Measurements from ENCODE around the gene THADA.

THADA gene

GRCh38 chr2:43278564-43279220 lies 317.1 kb downstream of the THADA start:
- Histone ChIP-seq H3K27me3 (ENCODE audit: insufficient read depth, low read length) (no peaks in the 10 kb centered on the region), H3K4me1 (ENCODE audit: insufficient read depth, low read length) (peaks cover 3% of the 10 kb centered on the region; the same call in 1 of the 2 replicates), H3K9ac (ENCODE audit: low read depth, low read length) (no peak overlapping the region), H3K4me3 (ENCODE audit: low read length) (no peak overlapping the region), H3K9me3 (ENCODE audit: insufficient read depth, low read depth, low read length) (no peaks in the 10 kb centered on the region), H3K27ac (ENCODE audit: low read length) (no peak overlapping the region), H3K36me3 (ENCODE audit: insufficient read depth, low read depth, low read length) (peaks cover 16% of the 10 kb centered on the region; the same call in 1 of the 2 replicates)

GRCh38 chr2:43276962-43277391 lies 318.9 kb downstream of the THADA start:
- no peaks in the 10 kb centered on the region for H3K9me3 ChIP-seq (ENCODE audit: insufficient read depth, low read depth, low read length)
- H3K27ac ChIP-seq (ENCODE audit: low read length) = no peak overlapping the region
- H3K4me3 ChIP-seq (ENCODE audit: low read length) = no peak overlapping the region
- H3K4me1 ChIP-seq (ENCODE audit: insufficient read depth, low read length) = peaks cover 3% of the 10 kb centered on the region; the same call in 1 of the 2 replicates
- no peaks in the 10 kb centered on the region for H3K27me3 ChIP-seq (ENCODE audit: insufficient read depth, low read length)
- H3K9ac ChIP-seq (ENCODE audit: low read depth, low read length) = no peak overlapping the region
- H3K36me3 ChIP-seq (ENCODE audit: insufficient read depth, low read depth, low read length) = 0 out of 2 replicates have a peak, but pooled peaks cover 5% of the 10 kb centered on the region

GRCh38 chr2:43276266-43276941 lies 319.4 kb downstream of the THADA start:
- Histone ChIP-seq H3K27me3 (ENCODE audit: insufficient read depth, low read length) (no peaks in the 10 kb centered on the region), H3K9me3 (ENCODE audit: insufficient read depth, low read depth, low read length) (no peaks in the 10 kb centered on the region), H3K36me3 (ENCODE audit: insufficient read depth, low read depth, low read length) (0 out of 2 replicates have a peak, but pooled peaks cover 5% of the 10 kb centered on the region), H3K4me3 (ENCODE audit: low read length) (no peak overlapping the region), H3K27ac (ENCODE audit: low read length) (no peak overlapping the region), H3K4me1 (ENCODE audit: insufficient read depth, low read length) (peaks cover 3% of the 10 kb centered on the region; the same call in 1 of the 2 replicates), H3K9ac (ENCODE audit: low read depth, low read length) (no peak overlapping the region)

- H3K4me1 ChIP-seq (ENCODE audit: insufficient read depth, low read length) = peaks cover 3% of the 10 kb centered on the region; the same call in 1 of the 2 replicates
- H3K36me3 ChIP-seq (ENCODE audit: insufficient read depth, low read depth, low read length) = 0 out of 2 replicates have a peak, but pooled peaks cover 5% of the 10 kb centered on the region
- H3K27ac ChIP-seq (ENCODE audit: low read length) = no peak overlapping the region
These were observed 321.1 kb downstream of the THADA start for GRCh38 chr2:43274721-43275120.

GRCh38 chr2:43274055-43274454 lies 321.8 kb downstream of the THADA start:
- Histone ChIP-seq H3K9me3 (ENCODE audit: insufficient read depth, low read depth, low read length) (no peaks in the 10 kb centered on the region), H3K27me3 (ENCODE audit: insufficient read depth, low read length) (no peaks in the 10 kb centered on the region), H3K36me3 (ENCODE audit: insufficient read depth, low read depth, low read length) (0 out of 2 replicates have a peak, but pooled peaks cover 5% of the 10 kb centered on the region), H3K27ac (ENCODE audit: low read length) (no peak overlapping the region), H3K4me1 (ENCODE audit: insufficient read depth, low read length) (peaks cover 3% of the 10 kb centered on the region; the same call in 1 of the 2 replicates), H3K9ac (ENCODE audit: low read depth, low read length) (no peak overlapping the region), H3K4me3 (ENCODE audit: low read length) (no peak overlapping the region)

More at GRCh38 chr2:43274721-43275120, 321.1 kb downstream of the THADA start:
- no peak overlapping the region for H3K9ac ChIP-seq (ENCODE audit: low read depth, low read length)
- no peak overlapping the region for H3K4me3 ChIP-seq (ENCODE audit: low read length)
- no peaks in the 10 kb centered on the region for H3K9me3 ChIP-seq (ENCODE audit: insufficient read depth, low read depth, low read length)
- H3K27me3 ChIP-seq (ENCODE audit: insufficient read depth, low read length) = no peaks in the 10 kb centered on the region

GRCh38 chr2:43273529-43273928 lies 322.3 kb downstream of the THADA start:
- Histone ChIP-seq H3K9me3 (ENCODE audit: insufficient read depth, low read depth, low read length) (no peaks in the 10 kb centered on the region), H3K27me3 (ENCODE audit: insufficient read depth, low read length) (no peaks in the 10 kb centered on the region), H3K36me3 (ENCODE audit: insufficient read depth, low read depth, low read length) (0 out of 2 replicates have a peak, but pooled peaks cover 5% of the 10 kb centered on the region), H3K4me1 (ENCODE audit: insufficient read depth, low read length) (peaks cover 2% of the 10 kb centered on the region; the same call in 1 of the 2 replicates), H3K27ac (ENCODE audit: low read length) (no peak overlapping the region), H3K4me3 (ENCODE audit: low read length) (no peak overlapping the region), H3K9ac (ENCODE audit: low read depth, low read length) (no peak overlapping the region)

GRCh38 chr2:43270930-43271615 lies 324.8 kb downstream of the THADA start:
- Histone ChIP-seq H3K27me3 (ENCODE audit: insufficient read depth, low read length) (no peaks in the 10 kb centered on the region), H3K9me3 (ENCODE audit: insufficient read depth, low read depth, low read length) (no peaks in the 10 kb centered on the region), H3K36me3 (ENCODE audit: insufficient read depth, low read depth, low read length) (no peaks in the 10 kb centered on the region), H3K4me3 (ENCODE audit: low read length) (no peak overlapping the region), H3K27ac (ENCODE audit: low read length) (no peak overlapping the region), H3K9ac (ENCODE audit: low read depth, low read length) (no peak overlapping the region), H3K4me1 (ENCODE audit: insufficient read depth, low read length) (peaks cover 4% of the 10 kb centered on the region; the same call in 1 of the 2 replicates)

DNA sequence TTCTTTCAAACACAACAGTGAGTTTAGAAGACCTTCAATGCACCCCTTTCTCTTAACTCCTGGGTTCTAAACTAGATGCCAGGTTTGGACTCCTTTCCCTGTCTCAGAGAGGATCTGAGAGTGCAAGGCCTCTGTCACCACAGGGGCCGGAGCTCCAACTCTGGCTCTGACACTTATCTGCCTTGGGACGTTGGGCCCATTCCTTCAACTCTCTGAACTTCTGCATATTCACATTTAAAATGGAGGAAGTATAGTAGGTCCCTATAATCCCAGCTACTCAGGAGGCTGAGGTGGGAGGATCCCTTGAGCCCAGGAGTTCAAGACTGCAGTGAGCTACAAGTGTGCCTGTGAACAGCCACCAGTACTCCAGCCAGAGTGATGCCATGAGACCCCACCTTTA lies 325.4 kb downstream of the THADA start:
- Histone ChIP-seq H3K36me3 (ENCODE audit: insufficient read depth, low read depth, low read length) (no peaks in the 10 kb centered on the region), H3K9ac (ENCODE audit: low read depth, low read length) (no peak overlapping the region)

GRCh38 chr2:43269706-43270105 lies 326.1 kb downstream of the THADA start:
- Histone ChIP-seq H3K4me3 (ENCODE audit: low read length) (no peak overlapping the region), H3K36me3 (ENCODE audit: insufficient read depth, low read depth, low read length) (no peaks in the 10 kb centered on the region), H3K9me3 (ENCODE audit: insufficient read depth, low read depth, low read length) (no peaks in the 10 kb centered on the region), H3K9ac (ENCODE audit: low read depth, low read length) (no peak overlapping the region), H3K27me3 (ENCODE audit: insufficient read depth, low read length) (no peaks in the 10 kb centered on the region), H3K27ac (ENCODE audit: low read length) (no peak overlapping the region), H3K4me1 (ENCODE audit: insufficient read depth, low read length) (peaks cover 4% of the 10 kb centered on the region; the same call in 1 of the 2 replicates)

More for the DNA sequence above, 325.4 kb downstream of the THADA start:
- Histone ChIP-seq H3K27me3 (ENCODE audit: insufficient read depth, low read length) (no peaks in the 10 kb centered on the region), H3K4me3 (ENCODE audit: low read length) (no peak overlapping the region), H3K4me1 (ENCODE audit: insufficient read depth, low read length) (peaks cover 4% of the 10 kb centered on the region; the same call in 1 of the 2 replicates), H3K9me3 (ENCODE audit: insufficient read depth, low read depth, low read length) (no peaks in the 10 kb centered on the region), H3K27ac (ENCODE audit: low read length) (no peak overlapping the region)

GRCh38 chr2:43269074-43269572 lies 326.7 kb downstream of the THADA start:
- H3K27me3 ChIP-seq (ENCODE audit: insufficient read depth, low read length) = no peaks in the 10 kb centered on the region
- no peaks in the 10 kb centered on the region for H3K36me3 ChIP-seq (ENCODE audit: insufficient read depth, low read depth, low read length)
- H3K9ac ChIP-seq (ENCODE audit: low read depth, low read length) = no peak overlapping the region
- no peaks in the 10 kb centered on the region for H3K9me3 ChIP-seq (ENCODE audit: insufficient read depth, low read depth, low read length)
- H3K27ac ChIP-seq (ENCODE audit: low read length) = no peak overlapping the region
- H3K4me3 ChIP-seq (ENCODE audit: low read length) = no peak overlapping the region
- peaks cover 4% of the 10 kb centered on the region; the same call in 1 of the 2 replicates for H3K4me1 ChIP-seq (ENCODE audit: insufficient read depth, low read length)

Measured in iPS-20b (cell line).